Measurements from ENCODE around the gene ZNF32.

Gene ZNF32

GRCh38 chr10:43671659-43672531 is 23.2 kb upstream of the ZNF32 start:
- TF ChIP-seq CTCF (IDR thresholded peaks at IDR 0.05; ENCODE audit: low read depth, low read length), result peak; percentile 58
- peak; percentile 59 for DNase-seq (ENCODE audit: extremely low read depth, low read depth)

- no peak for DNase-seq (ENCODE audit: extremely low read depth, low read depth)
- TF ChIP-seq CTCF (IDR thresholded peaks at IDR 0.05; ENCODE audit: low read depth, low read length), result no peak
Measured at GRCh38 chr10:43669386-43669785, 20.7 kb upstream of the ZNF32 start.

GRCh38 chr10:43667761-43668386 is 19.2 kb upstream of the ZNF32 start:
- no peak for DNase-seq (ENCODE audit: extremely low read depth, low read depth)

GRCh38 chr10:43667317-43667731 is 18.6 kb upstream of the ZNF32 start:
- peak; percentile 46 for TF ChIP-seq CTCF (IDR thresholded peaks at IDR 0.05; ENCODE audit: low read depth, low read length)
- DNase-seq (ENCODE audit: extremely low read depth, low read depth), result no peak

More at GRCh38 chr10:43667761-43668386, 19.2 kb upstream of the ZNF32 start:
- TF ChIP-seq CTCF (IDR thresholded peaks at IDR 0.05; ENCODE audit: low read depth, low read length), result no peak

GRCh38 chr10:43666552-43666951 is 17.9 kb upstream of the ZNF32 start:
- no peak for TF ChIP-seq CTCF (IDR thresholded peaks at IDR 0.05; ENCODE audit: low read depth, low read length)

GRCh38 chr10:43665054-43665453 is 16.4 kb upstream of the ZNF32 start:
- DNase-seq (ENCODE audit: extremely low read depth, low read depth), result peak; percentile 32
- no peak for TF ChIP-seq CTCF (IDR thresholded peaks at IDR 0.05; ENCODE audit: low read depth, low read length)

More at GRCh38 chr10:43666552-43666951, 17.9 kb upstream of the ZNF32 start:
- no peak for DNase-seq (ENCODE audit: extremely low read depth, low read depth)

GRCh38 chr10:43658227-43658626 is 9.5 kb upstream of the ZNF32 start:
- TF ChIP-seq CTCF (IDR thresholded peaks at IDR 0.05; ENCODE audit: low read depth, low read length), result no peak

More at GRCh38 chr10:43658227-43658626, 9.5 kb upstream of the ZNF32 start:
- DNase-seq (ENCODE audit: extremely low read depth, low read depth), result no peak

Data from AG09319 (cell line).